HEK293 (cell line): Measurements from ENCODE around the gene EFEMP2.
A peak's percentile ranks its signal among the peaks of the same experiment; 100 is the strongest.

ENCODE experiments used
- CTCF ChIA-PET: fragments of 350-600 bp; formaldehyde crosslinking; extraction: SDS; loops from one replicate; lab custom pipeline; 2021; ENCODE audit warnings: antibody characterized with exemption; lab: Yijun Ruan, JAX
- POLR2A ChIA-PET: fragments of 300-600 bp; formaldehyde crosslinking; extraction: SDS; loops from one replicate; lab custom pipeline; 2020; ENCODE audit warnings: antibody characterized with exemption, inconsistent platforms; lab: Yijun Ruan, JAX
- H3K27ac ChIP-seq: fragments of 200-500 bp; sonication (Bioruptor generic); 2 replicates; pipeline ENCODE4 v1.5.1; 2014; ENCODE audit warnings: low read depth, low read length, control low read depth, inconsistent platforms; ENCODE audit errors: extremely low read depth
- H3K36me3 ChIP-seq, 2 experiments: fragments of 200-500 bp in 1 of 2; sonication (Bioruptor generic) in 1 of 2; 1 replicate in 1 of 2; 2 replicates in 1 of 2; pipeline ENCODE4 v1.5.1; 2014 to 2017; ENCODE audit warnings: inconsistent platforms in 2 of 2, low read length in 2 of 2; ENCODE audit not compliant: control insufficient read depth in 2 of 2, insufficient read depth in 1 of 2
- H3K4me1 ChIP-seq: fragments of 200-500 bp; sonication (Bioruptor generic); 2 replicates; pipeline ENCODE4 v1.5.1; 2014; ENCODE audit warnings: mild to moderate bottlenecking, low read length, inconsistent platforms; ENCODE audit not compliant: control insufficient read depth, insufficient read depth
- H3K4me3 ChIP-seq: 2 replicates; pipeline ENCODE4 v1.5.1; 2011; ENCODE audit warnings: low read depth, mild to moderate bottlenecking, control low read depth, low read length, moderate library complexity
- H3K9me3 ChIP-seq: fragments of 200-500 bp; sonication (Bioruptor generic); 2 replicates; pipeline ENCODE4 v1.5.1; 2014; ENCODE audit warnings: low read depth, low read length, inconsistent platforms; ENCODE audit not compliant: control insufficient read depth, insufficient read depth
- FEZF1 ChIP-seq: fragments of 450-650 bp; formaldehyde crosslinking; IDR thresholded peaks from 2 replicates; pipeline ENCODE4 v1.5.1; 2016; ENCODE audit warnings: missing biosample characterization, missing genetic modification characterization
- KLF10 ChIP-seq: fragments of 450-650 bp; IDR thresholded peaks from 2 replicates; pipeline ENCODE4 v1.5.1; 2018; ENCODE audit warnings: missing biosample characterization, mild to moderate bottlenecking, missing genetic modification characterization
- SP2 ChIP-seq: fragments of 450-650 bp; formaldehyde crosslinking; IDR thresholded peaks from 2 replicates; pipeline ENCODE4 v1.5.1; 2016; ENCODE audit warnings: missing biosample characterization, missing genetic modification characterization
- YY1 ChIP-seq: fragments of 450-650 bp; formaldehyde crosslinking; IDR thresholded peaks from 2 replicates; pipeline ENCODE4 v1.5.1; 2018; ENCODE audit warnings: missing biosample characterization, missing genetic modification characterization
- ZFP37 ChIP-seq: fragments of 450-650 bp; formaldehyde crosslinking; IDR thresholded peaks from 2 replicates; pipeline ENCODE4 v1.5.1; 2016; ENCODE audit warnings: missing biosample characterization, missing genetic modification characterization
- ZFP69B ChIP-seq: fragments of 450-650 bp; formaldehyde crosslinking; IDR thresholded peaks from 2 replicates; pipeline ENCODE4 v1.5.1; 2016; ENCODE audit warnings: missing biosample characterization, missing genetic modification characterization
- ZNF266 ChIP-seq: fragments of 450-650 bp; formaldehyde crosslinking; IDR thresholded peaks from 2 replicates; pipeline ENCODE4 v1.5.1; 2016; ENCODE audit warnings: missing biosample characterization, missing genetic modification characterization, low read depth
- ZNF394 ChIP-seq: fragments of 450-650 bp; formaldehyde crosslinking; IDR thresholded peaks from 2 replicates; pipeline ENCODE4 v1.5.1; 2016; ENCODE audit warnings: missing biosample characterization, missing genetic modification characterization, mild to moderate bottlenecking, moderate library complexity, borderline replicate concordance
- ZNF529 ChIP-seq: fragments of 450-650 bp; formaldehyde crosslinking; IDR thresholded peaks from 2 replicates; pipeline ENCODE4 v1.5.1; 2017; ENCODE audit warnings: missing genetic modification characterization, missing biosample characterization; ENCODE audit not compliant: insufficient replicate concordance
- ZNF560 ChIP-seq: fragments of 450-650 bp; formaldehyde crosslinking; IDR thresholded peaks from 2 replicates; pipeline ENCODE4 v1.5.1; 2017; ENCODE audit warnings: missing biosample characterization, missing genetic modification characterization, borderline replicate concordance
- ZNF571 ChIP-seq: fragments of 450-650 bp; formaldehyde crosslinking; IDR thresholded peaks from 2 replicates; pipeline ENCODE4 v1.5.0; 2017; ENCODE audit warnings: missing biosample characterization, missing genetic modification characterization
- ZNF600 ChIP-seq: fragments of 450-650 bp; formaldehyde crosslinking; IDR thresholded peaks from 2 replicates; pipeline ENCODE4 v1.5.1; 2016; ENCODE audit warnings: missing biosample characterization, missing genetic modification characterization
- ZNF76 ChIP-seq: fragments of 450-650 bp; formaldehyde crosslinking; IDR thresholded peaks from 2 replicates; pipeline ENCODE4; 2016; ENCODE audit warnings: low read depth, missing biosample characterization, missing genetic modification characterization, borderline replicate concordance
- TF ChIP-seq, protein P1 (sequence below): fragments of 450-650 bp; IDR thresholded peaks from 2 replicates; pipeline ENCODE4 v1.5.1; 2018; ENCODE audit warnings: missing biosample characterization, missing genetic modification characterization
- TF ChIP-seq, protein P2 (sequence below): fragments of 450-650 bp; formaldehyde crosslinking; IDR thresholded peaks from 2 replicates; pipeline ENCODE4 v1.5.1; 2016; ENCODE audit warnings: missing biosample characterization, missing genetic modification characterization
- TF ChIP-seq, protein P3 (sequence below): fragments of 450-650 bp; IDR thresholded peaks from 2 replicates; pipeline ENCODE4 v1.5.1; 2018; ENCODE audit warnings: missing biosample characterization, mild to moderate bottlenecking, missing genetic modification characterization
- TF ChIP-seq, protein P4 (sequence below): fragments of 450-650 bp; formaldehyde crosslinking; IDR thresholded peaks from 2 replicates; pipeline ENCODE4 v1.5.1; 2017; ENCODE audit warnings: missing biosample characterization, missing genetic modification characterization

The EFEMP2 gene

DNA sequence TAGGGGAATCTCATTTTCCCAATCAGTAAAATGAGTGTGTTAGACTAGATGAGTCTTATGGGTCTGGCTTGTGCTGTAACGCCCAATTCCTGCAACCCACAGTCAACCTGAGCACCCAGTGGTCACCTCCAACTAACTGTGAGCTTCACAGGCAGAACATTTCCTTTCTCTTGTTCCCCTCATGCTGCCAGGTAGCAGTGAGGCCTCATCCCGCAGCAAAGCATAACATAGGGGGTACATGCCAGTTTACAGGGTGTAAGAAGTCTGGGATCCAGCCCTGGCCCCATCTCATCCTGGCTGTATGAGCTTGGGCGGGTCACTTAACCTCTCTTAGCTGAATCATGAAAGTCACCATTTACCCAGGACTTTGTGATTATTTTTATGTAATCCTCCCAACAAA, 3.7 kb downstream of the EFEMP2 start:
- Histone ChIP-seq H3K4me1 (no peaks in the 10 kb centered on the region), H3K36me3 (peaks cover 0 to 42% of the 10 kb centered on the region in 2 experiments; a peak in 1 of 3 replicates), H3K27ac (no peak overlapping the region), H3K9me3 (no peaks in the 10 kb centered on the region), H3K4me3 (no peak overlapping the region)
- POLR2A ChIA-PET = interaction anchor here (0.6 to 6.6 kb wide), 10 partner anchors 9 to 151 kb away, joined by 3 to 111 read pairs (median 6); partner anchors contain the start of genes CCDC85B, CFL1, CTSW and FIBP
- CTCF ChIA-PET = interaction anchor here (0.6 to 4.2 kb wide), 5 partner anchors 9 to 158 kb away, joined by 4 to 37 read pairs (median 5); partner anchors contain the start of gene MUS81
- no peak for TF ChIP-seq YY1
- TF ChIP-seq ZNF600 (tag by site-specific recombination) = no peak

DNA sequence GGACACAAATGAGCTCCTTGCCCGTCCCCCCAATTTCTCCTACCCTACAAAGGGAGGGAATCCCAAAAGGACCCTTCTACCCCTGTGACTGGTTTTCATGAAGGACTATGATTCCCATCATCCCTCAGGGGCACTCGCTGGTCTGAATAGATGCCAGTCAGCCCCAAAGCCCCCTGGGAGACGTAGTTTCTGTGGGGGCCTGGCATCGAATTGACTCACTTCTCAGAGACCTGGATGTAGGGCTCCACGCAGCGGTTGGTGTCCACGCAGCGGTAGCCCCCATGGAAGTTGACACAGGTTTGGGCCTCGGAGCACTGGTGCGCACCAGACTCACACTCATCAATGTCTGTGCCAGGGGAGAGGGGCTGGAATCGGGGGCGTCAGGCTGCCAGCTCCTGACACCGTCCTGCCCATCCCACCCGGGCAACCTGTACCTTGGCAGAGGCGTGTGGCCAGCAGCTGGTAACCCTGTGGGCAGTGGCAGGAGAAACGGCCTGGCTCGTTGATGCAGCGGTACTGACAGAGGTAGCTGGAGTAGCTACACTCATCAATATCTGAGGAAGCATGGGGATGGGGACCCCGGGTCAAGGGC, 4.4 kb downstream of the EFEMP2 start:
- ChIA-PET CTCF (interaction anchor here (0.7 to 4.2 kb wide), 4 partner anchors 8 to 28 kb away, joined by 3 to 37 read pairs (median 11); partner anchors contain the start of gene MUS81), POLR2A (interaction anchor here (0.5 to 6.6 kb wide), 7 partner anchors 8 to 125 kb away, joined by 3 to 111 read pairs (median 9); partner anchors contain the start of genes CFL1, CTSW, FIBP and MUS81)
- Histone ChIP-seq H3K4me3 (no peak overlapping the region), H3K9me3 (no peaks in the 10 kb centered on the region), H3K4me1 (no peaks in the 10 kb centered on the region), H3K27ac (no peak overlapping the region), H3K36me3 (peaks cover 0 to 49% of the 10 kb centered on the region in 2 experiments; a peak in 1 of 3 replicates)
- TF ChIP-seq ZNF76 (0 out of 2 replicates have a peak, but pooled peaks have one; percentile 35), ZNF394 (tag by site-specific recombination) (no peak)

DNA sequence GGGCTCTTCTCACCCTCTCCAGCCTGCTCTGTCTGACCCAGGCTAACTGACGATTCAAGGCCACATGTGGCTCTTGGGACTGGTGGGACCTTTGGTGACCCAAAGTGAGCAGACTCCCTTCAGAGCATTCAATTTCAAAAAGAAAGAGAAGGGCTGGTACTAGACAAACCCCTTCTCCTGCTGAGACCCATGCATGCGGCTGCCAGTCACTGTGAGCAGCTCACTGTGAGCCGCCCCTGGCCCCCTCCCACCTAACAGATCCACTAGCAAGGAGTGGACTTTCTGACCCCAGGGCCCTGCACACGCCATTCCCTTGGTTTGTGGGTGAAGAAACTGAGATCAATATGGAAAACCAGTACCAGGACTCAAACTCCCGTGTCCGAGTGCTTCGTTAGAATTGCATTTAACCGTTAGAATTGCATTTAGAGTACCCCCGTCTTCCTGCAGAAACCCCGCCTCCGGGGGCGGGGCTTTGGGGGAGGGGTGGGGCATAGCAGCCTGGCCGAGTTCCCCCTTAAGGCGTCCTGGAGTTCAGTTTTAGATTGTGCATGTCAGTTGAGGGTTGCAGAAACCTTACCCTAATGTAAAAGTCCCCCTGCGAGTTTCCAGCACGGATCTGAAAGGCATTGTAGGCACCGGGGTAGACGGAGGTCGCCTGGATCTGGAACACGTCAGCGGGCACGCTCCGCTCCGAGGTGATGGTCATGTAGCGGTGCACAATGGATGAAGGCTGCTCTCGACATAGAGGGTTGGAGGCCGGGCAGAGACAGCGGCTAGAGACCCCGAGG, 5.1 kb downstream of the EFEMP2 start:
- POLR2A ChIA-PET = interaction anchor here (1.1 to 6.6 kb wide), 4 partner anchors 8 to 21 kb away, joined by 3 to 111 read pairs (median 12); partner anchors contain the start of genes CFL1, FIBP and MUS81
- Histone ChIP-seq H3K36me3 (peaks cover 0 to 56% of the 10 kb centered on the region in 2 experiments; a peak in 1 of 3 replicates), H3K4me3 (no peak overlapping the region), H3K4me1 (no peaks in the 10 kb centered on the region), H3K27ac (no peak overlapping the region), H3K9me3 (no peaks in the 10 kb centered on the region)
- TF ChIP-seq ZNF529 (tag by site-specific recombination) = no peak
- TF ChIP-seq ZNF266 (tag by site-specific recombination) = no peak
- no peak for TF ChIP-seq ZFP37 (tag by site-specific recombination)
- no peak for TF ChIP-seq KLF10
- no peak for TF ChIP-seq FEZF1
- peak; percentile 21; the same call in 1 of the 2 replicates for TF ChIP-seq SP2 (tag by site-specific recombination)
- TF ChIP-seq, protein P1, sequence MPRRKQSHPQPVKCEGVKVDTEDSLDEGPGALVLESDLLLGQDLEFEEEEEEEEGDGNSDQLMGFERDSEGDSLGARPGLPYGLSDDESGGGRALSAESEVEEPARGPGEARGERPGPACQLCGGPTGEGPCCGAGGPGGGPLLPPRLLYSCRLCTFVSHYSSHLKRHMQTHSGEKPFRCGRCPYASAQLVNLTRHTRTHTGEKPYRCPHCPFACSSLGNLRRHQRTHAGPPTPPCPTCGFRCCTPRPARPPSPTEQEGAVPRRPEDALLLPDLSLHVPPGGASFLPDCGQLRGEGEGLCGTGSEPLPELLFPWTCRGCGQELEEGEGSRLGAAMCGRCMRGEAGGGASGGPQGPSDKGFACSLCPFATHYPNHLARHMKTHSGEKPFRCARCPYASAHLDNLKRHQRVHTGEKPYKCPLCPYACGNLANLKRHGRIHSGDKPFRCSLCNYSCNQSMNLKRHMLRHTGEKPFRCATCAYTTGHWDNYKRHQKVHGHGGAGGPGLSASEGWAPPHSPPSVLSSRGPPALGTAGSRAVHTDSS = no peak
- TF ChIP-seq, protein P2, sequence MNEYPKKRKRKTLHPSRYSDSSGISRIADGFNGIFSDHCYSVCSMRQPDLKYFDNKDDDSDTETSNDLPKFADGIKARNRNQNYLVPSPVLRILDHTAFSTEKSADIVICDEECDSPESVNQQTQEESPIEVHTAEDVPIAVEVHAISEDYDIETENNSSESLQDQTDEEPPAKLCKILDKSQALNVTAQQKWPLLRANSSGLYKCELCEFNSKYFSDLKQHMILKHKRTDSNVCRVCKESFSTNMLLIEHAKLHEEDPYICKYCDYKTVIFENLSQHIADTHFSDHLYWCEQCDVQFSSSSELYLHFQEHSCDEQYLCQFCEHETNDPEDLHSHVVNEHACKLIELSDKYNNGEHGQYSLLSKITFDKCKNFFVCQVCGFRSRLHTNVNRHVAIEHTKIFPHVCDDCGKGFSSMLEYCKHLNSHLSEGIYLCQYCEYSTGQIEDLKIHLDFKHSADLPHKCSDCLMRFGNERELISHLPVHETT (tag by site-specific recombination) = no peak
- TF ChIP-seq ZFP69B (tag by site-specific recombination) = no peak
- TF ChIP-seq ZNF571 (tag by site-specific recombination) = no peak
- no peak for TF ChIP-seq ZNF560 (tag by site-specific recombination)
- TF ChIP-seq, protein P3, sequence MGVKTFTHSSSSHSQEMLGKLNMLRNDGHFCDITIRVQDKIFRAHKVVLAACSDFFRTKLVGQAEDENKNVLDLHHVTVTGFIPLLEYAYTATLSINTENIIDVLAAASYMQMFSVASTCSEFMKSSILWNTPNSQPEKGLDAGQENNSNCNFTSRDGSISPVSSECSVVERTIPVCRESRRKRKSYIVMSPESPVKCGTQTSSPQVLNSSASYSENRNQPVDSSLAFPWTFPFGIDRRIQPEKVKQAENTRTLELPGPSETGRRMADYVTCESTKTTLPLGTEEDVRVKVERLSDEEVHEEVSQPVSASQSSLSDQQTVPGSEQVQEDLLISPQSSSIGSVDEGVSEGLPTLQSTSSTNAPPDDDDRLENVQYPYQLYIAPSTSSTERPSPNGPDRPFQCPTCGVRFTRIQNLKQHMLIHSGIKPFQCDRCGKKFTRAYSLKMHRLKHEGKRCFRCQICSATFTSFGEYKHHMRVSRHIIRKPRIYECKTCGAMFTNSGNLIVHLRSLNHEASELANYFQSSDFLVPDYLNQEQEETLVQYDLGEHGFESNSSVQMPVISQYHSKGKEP = 0 out of 2 replicates have a peak, but pooled peaks have one; percentile 27
- TF ChIP-seq, protein P4, sequence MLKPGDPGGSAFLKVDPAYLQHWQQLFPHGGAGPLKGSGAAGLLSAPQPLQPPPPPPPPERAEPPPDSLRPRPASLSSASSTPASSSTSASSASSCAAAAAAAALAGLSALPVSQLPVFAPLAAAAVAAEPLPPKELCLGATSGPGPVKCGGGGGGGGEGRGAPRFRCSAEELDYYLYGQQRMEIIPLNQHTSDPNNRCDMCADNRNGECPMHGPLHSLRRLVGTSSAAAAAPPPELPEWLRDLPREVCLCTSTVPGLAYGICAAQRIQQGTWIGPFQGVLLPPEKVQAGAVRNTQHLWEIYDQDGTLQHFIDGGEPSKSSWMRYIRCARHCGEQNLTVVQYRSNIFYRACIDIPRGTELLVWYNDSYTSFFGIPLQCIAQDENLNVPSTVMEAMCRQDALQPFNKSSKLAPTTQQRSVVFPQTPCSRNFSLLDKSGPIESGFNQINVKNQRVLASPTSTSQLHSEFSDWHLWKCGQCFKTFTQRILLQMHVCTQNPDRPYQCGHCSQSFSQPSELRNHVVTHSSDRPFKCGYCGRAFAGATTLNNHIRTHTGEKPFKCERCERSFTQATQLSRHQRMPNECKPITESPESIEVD (tag by site-specific recombination) = no peak
- CTCF ChIA-PET = interaction anchor here (2.9 kb wide), 1 partner anchor 17 kb away, joined by 18 read pairs; no protein-coding TSS in a partner anchor
